ENCODE measurements around the gene SRGAP2C.
"Not testable (repeated sequence)": the region's sequence is repeated elsewhere in the genome, so short reads cannot be mapped to it uniquely, and the experiment has no call there.

DNA sequence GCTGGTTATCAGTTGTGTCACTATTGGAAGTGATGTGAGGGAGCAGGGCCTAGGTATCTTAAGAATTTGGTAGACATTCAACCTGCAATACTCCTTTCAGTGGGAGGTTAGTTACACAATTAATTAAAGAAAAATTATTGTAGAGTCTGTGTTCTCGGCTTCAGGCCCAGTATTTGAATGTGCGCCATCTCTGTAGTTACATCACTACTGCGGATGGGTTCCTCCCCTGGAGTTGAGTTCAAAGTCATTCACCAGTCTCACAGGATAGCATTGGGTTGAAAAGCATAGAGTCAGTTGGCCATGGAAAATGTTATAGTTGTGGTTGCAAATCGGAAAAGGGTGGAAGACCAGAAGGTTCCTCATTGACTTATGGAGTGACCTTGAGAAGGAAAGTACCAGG, 111.8 kb downstream of the SRGAP2C start:
- not testable (repeated sequence) for TF ChIP-seq ELF4 (CRISPR knock-in tag; IDR thresholded peaks at IDR 0.05; ENCODE audit: low read depth); ZBTB21 (CRISPR knock-in tag; IDR thresholded peaks at IDR 0.05; ENCODE audit: borderline replicate concordance)
- TF ChIP-seq, protein P1, sequence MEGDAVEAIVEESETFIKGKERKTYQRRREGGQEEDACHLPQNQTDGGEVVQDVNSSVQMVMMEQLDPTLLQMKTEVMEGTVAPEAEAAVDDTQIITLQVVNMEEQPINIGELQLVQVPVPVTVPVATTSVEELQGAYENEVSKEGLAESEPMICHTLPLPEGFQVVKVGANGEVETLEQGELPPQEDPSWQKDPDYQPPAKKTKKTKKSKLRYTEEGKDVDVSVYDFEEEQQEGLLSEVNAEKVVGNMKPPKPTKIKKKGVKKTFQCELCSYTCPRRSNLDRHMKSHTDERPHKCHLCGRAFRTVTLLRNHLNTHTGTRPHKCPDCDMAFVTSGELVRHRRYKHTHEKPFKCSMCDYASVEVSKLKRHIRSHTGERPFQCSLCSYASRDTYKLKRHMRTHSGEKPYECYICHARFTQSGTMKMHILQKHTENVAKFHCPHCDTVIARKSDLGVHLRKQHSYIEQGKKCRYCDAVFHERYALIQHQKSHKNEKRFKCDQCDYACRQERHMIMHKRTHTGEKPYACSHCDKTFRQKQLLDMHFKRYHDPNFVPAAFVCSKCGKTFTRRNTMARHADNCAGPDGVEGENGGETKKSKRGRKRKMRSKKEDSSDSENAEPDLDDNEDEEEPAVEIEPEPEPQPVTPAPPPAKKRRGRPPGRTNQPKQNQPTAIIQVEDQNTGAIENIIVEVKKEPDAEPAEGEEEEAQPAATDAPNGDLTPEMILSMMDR (IDR thresholded peaks at IDR 0.05) = not testable (repeated sequence)

Measured in WTC11 (cell line).